Stomach (tissue), 4 donors: ENCODE results near the gene PTX4.

Experiments used
- CTCF ChIP-seq, 7 experiments: fragments of 450-650 bp in 4 of 7; fragments of 200-600 bp in 3 of 7; sonication (generic) in 3 of 7; IDR thresholded peaks; one replicate each; pipeline ENCODE4 v1.5.1; 2016 to 2019; ENCODE audit warnings: antibody characterized with exemption in 7 of 7, control low read depth in 2 of 7, mild to moderate bottlenecking in 1 of 7
- POLR2A ChIP-seq, 4 donors: fragments of 450-650 bp; IDR thresholded peaks; one replicate each; pipeline ENCODE4 v1.6.1; 2016; ENCODE audit warnings: antibody characterized with exemption in 4 of 4, control low read depth in 2 of 4, mild to moderate bottlenecking in 1 of 4, moderate library complexity in 1 of 4

- TF ChIP-seq POLR2A (IDR thresholded peaks at IDR 0.05) = no peak
- TF ChIP-seq CTCF (IDR thresholded peaks at IDR 0.05) = no peak
Observed at GRCh38 chr16:1442697-1443096, 46.0 kb downstream of the PTX4 start.
